Coronary artery (tissue), 2 donors: ENCODE results near the gene SERPINB5.
A peak's percentile ranks its signal among the peaks of the same experiment; 100 is the strongest.

Experiments
- DNase-seq: peaks from one replicate; pipeline ENCODE4 v3.0.0-alpha.2; 2017; ENCODE audit warnings: low spot score
- H3K27ac ChIP-seq, 2 donors: fragments of 200-600 bp; sonication (generic); one replicate each; pipeline ENCODE4 v1.5.1; 2016 to 2019
- H3K4me3 ChIP-seq: fragments of 200-600 bp; sonication (generic); 2 replicates; pipeline ENCODE4 v1.5.1; 2016; ENCODE audit warnings: mild to moderate bottlenecking, moderate library complexity
- TF ChIP-seq, protein P1 (sequence below): fragments of 200-600 bp; sonication (generic); IDR thresholded peaks from one replicate; pipeline ENCODE4 v1.5.1; 2019; ENCODE audit warnings: antibody characterized with exemption

SERPINB5 gene

DNA sequence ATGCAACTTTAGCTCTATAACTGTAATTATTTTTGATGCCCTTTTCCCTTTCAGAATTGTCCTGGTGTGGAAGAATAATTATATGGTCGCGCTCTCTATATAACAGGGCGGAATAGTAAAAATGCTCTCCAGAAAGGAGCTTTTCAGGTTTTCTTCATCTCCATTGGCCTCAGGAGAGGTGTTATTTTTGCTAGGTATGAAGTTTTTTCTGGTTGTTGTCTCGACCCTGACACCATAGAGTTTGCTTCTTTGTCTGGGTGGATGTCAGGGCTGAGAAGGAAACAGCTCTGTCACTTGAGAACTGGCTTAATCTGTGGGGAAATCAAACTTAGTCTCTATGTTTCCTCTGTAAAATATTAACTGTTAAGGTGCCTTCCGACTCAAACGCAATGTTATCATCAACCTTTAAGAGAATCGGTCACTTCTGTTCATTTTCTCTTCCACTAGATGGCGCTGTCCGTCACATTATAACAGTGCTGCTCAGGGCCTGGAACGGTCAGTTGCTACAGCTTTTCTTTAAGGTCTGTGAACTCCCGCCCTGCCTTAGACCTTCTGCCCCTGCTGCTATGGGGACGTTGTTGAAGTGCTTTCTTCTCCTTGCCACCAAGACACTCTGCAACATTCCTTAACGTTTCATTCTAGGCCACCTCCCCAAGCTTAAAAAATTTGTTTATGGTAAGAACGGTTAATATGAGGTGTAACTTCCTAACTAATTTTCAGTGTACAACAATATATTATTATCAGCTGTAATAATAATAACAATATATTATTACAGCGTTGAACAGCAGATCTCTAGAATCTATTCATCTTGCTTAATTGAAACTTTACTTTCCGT, 41.6 kb downstream of the SERPINB5 start:
- H3K27ac ChIP-seq = no peak overlapping the region
- no peak for DNase-seq
- H3K4me3 ChIP-seq = no peak overlapping the region
- TF ChIP-seq, protein P1, sequence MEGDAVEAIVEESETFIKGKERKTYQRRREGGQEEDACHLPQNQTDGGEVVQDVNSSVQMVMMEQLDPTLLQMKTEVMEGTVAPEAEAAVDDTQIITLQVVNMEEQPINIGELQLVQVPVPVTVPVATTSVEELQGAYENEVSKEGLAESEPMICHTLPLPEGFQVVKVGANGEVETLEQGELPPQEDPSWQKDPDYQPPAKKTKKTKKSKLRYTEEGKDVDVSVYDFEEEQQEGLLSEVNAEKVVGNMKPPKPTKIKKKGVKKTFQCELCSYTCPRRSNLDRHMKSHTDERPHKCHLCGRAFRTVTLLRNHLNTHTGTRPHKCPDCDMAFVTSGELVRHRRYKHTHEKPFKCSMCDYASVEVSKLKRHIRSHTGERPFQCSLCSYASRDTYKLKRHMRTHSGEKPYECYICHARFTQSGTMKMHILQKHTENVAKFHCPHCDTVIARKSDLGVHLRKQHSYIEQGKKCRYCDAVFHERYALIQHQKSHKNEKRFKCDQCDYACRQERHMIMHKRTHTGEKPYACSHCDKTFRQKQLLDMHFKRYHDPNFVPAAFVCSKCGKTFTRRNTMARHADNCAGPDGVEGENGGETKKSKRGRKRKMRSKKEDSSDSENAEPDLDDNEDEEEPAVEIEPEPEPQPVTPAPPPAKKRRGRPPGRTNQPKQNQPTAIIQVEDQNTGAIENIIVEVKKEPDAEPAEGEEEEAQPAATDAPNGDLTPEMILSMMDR = peak; percentile 67

- no peak for DNase-seq
- H3K4me3 ChIP-seq = no peak overlapping the region
- no peak overlapping the region for H3K27ac ChIP-seq
- TF ChIP-seq, protein P1 = no peak
Measured at GRCh38 chr18:63520053-63520685, 43.4 kb downstream of the SERPINB5 start.

DNA sequence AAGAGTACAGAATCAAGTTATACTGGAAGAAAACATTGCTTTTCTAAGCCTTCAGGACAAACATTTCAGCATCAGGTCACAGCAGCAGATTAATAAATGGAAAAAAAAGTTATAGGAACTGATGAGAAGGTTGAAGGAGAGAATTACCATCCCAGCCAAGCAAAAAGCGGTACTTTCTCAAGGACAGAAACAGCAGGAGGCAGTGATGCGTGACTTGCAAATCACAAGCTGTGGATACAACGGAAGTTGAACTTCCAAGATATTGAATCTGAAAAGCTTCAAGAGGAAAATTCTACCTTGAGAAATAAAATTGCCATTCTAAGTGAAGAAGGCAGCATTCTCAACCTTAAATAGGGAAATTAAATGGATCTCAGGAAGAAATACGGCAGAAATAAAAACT, 46.9 kb downstream of the SERPINB5 start:
- DNase-seq = no peak
- no peak overlapping the region for H3K27ac ChIP-seq
- TF ChIP-seq, protein P1 = no peak
- H3K4me3 ChIP-seq = no peak overlapping the region

DNA sequence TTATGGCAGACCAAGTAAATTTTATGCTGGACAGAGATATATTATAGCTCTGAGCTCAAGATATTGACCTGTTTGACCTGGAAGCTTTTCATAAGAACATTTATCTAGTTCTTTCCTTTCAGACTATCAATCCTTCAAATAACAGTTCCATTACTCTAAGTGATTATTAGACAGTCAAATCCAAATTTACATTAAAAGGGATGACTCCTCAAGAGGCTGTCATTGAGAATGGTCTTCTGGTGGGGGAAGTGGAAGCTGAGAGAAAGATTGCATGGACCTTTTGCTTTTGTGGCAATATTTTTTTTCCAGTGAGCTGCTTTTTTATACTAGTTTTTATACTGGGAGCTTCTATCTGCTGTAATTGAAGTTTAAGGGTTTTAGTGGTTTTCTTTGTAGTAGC, 50.5 kb downstream of the SERPINB5 start:
- DNase-seq = no peak
- TF ChIP-seq, protein P1 = no peak
- Histone ChIP-seq H3K27ac (no peak overlapping the region), H3K4me3 (no peak overlapping the region)

GRCh38 chr18:63528863-63529492, 52.2 kb downstream of the SERPINB5 start:
- H3K4me3 ChIP-seq = no peak overlapping the region
- DNase-seq = no peak
- no peak overlapping the region for H3K27ac ChIP-seq
- TF ChIP-seq, protein P1 = no peak

DNA sequence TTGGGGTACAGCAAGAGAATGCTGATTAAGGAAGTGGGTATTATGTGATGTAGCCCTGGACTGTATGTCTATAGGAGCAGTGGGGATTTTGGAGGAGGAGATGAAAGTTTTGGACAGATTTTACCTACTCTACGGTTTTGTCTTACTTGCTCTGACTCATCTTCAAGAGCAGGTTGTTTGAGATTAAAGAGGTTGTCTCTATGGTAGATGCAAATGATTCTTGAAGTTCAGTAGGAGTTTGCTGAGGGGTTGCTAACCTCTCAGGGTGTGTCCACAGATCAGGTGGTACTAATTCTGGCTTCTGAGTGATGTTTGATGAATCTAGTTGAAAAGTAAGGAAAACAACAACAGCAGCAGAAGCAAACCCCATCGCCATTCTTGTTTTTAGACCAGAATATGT, 55.7 kb downstream of the SERPINB5 start:
- Histone ChIP-seq H3K27ac (no peak overlapping the region), H3K4me3 (no peak overlapping the region)
- TF ChIP-seq, protein P1 = no peak
- no peak for DNase-seq
